AG10803 (cell line): Measurements from ENCODE around the gene ADCY4.
A peak's percentile ranks its signal among the peaks of the same experiment; 100 is the strongest.
"Not testable (repeated sequence)": the region's sequence is repeated elsewhere in the genome, so short reads cannot be mapped to it uniquely, and the experiment has no call there.

Experiments
- DNase-seq: peaks from one replicate; pipeline ENCODE4 v3.0.0; 2010; ENCODE audit warnings: low read depth
- H3K4me3 ChIP-seq: 2 replicates; pipeline ENCODE4 v1.5.1; 2011; ENCODE audit warnings: mild to moderate bottlenecking, low read length, control low read depth
- TF ChIP-seq, protein P1 (sequence below): conservative IDR thresholded peaks from 2 replicates; pipeline ENCODE4 v1.5.1; 2011; ENCODE audit warnings: mild to moderate bottlenecking, low read length, control low read depth, inconsistent platforms

The ADCY4 gene

GRCh38 chr14:24378327-24378726 lies 43.5 kb upstream of the ADCY4 start:
- TF ChIP-seq, protein P1, sequence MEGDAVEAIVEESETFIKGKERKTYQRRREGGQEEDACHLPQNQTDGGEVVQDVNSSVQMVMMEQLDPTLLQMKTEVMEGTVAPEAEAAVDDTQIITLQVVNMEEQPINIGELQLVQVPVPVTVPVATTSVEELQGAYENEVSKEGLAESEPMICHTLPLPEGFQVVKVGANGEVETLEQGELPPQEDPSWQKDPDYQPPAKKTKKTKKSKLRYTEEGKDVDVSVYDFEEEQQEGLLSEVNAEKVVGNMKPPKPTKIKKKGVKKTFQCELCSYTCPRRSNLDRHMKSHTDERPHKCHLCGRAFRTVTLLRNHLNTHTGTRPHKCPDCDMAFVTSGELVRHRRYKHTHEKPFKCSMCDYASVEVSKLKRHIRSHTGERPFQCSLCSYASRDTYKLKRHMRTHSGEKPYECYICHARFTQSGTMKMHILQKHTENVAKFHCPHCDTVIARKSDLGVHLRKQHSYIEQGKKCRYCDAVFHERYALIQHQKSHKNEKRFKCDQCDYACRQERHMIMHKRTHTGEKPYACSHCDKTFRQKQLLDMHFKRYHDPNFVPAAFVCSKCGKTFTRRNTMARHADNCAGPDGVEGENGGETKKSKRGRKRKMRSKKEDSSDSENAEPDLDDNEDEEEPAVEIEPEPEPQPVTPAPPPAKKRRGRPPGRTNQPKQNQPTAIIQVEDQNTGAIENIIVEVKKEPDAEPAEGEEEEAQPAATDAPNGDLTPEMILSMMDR, result no peak
- H3K4me3 ChIP-seq, result no peak overlapping the region
- DNase-seq, result no peak

DNA sequence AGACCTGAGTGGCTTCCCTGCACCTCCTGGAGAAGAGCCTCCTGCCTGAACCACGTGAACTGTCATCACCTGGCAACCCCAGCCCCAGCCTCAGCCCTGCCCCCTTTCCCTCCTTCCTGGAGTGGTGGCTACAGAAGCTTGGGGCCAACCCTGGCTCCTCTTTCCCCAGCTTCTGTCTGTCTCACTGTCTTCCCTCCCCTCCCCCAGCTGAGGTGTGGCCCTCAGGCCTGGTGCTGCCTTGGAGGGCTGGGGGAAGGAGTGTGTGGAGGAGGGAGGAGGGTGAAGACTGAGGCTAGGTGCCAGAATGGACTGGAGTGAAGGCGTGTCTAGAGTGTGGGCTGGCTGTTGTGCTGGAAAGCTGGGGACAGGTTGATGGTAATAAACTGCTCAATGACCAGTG lies 42.8 kb upstream of the ADCY4 start:
- TF ChIP-seq, protein P1, result no peak
- no peak for DNase-seq
- H3K4me3 ChIP-seq, result no peak overlapping the region

DNA sequence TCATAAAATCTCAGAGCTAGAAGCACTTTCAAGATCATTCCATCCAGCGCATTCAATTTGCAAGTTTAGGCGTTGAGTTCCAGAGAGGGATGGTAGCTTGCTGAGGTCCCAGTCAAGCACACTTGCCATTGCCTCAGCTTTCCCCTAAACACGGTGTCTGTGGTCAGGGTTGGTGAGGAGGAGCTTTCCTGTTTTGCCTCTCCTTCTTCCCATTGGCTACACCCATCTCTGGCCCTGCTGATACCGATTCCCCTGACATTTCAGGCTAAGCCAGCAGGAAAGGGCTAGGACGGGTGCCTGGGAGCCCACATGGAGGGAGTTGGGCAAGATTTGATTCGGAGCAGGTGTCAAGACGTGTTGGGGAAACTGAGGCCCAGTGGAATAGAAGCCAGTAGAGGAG lies 42.3 kb upstream of the ADCY4 start:
- no peak for DNase-seq
- H3K4me3 ChIP-seq, result no peak overlapping the region
- TF ChIP-seq, protein P1, result no peak

GRCh38 chr14:24376448-24377070 lies 41.7 kb upstream of the ADCY4 start:
- no peak overlapping the region for H3K4me3 ChIP-seq
- TF ChIP-seq, protein P1, result no peak
- no peak for DNase-seq

DNA sequence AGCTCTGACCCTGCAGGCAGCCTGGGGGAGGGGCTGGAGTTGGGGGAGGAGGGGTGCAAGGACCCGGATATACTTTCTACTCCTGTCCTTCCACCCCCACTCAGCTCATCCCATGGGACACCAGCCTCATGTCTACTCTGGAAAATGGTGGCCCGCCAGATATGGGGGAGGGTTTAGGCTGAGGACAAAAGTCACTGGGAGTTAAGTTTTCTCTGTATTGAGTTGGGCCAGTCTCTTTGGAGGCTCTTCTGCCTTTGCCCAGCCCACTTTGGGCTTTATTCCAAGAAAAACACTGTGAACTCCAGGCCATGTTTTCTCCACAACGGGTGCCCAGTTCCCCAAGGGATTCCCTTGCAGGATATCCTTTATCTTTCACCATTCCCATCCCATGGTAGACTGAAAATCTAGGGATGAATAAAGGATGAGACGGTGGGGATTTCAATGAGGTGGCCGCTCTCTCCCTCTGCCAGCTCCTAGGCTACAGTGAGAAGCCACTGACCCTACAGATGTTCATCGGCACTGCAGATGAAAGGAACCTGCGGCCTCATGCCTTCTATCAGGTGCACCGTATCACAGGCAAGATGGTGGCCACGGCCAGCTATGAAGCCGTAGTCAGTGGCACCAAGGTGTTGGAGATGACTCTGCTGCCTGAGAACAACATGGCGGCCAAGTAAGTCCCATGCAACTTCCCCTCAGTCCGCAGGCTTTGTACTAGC lies 38.0 kb upstream of the ADCY4 start:
- TF ChIP-seq, protein P1, result no peak
- no peak overlapping the region for H3K4me3 ChIP-seq
- DNase-seq, result no peak

GRCh38 chr14:24371605-24372004 lies 36.7 kb upstream of the ADCY4 start:
- DNase-seq, result not testable (repeated sequence)
- H3K4me3 ChIP-seq, result peak overlapping the region; percentile 88

GRCh38 chr14:24370748-24371147 lies 35.9 kb upstream of the ADCY4 start:
- H3K4me3 ChIP-seq, result peak overlapping the region; percentile 88
- peak; percentile 26 for DNase-seq
- TF ChIP-seq, protein P1, result no peak
